Right lobe of liver (tissue), 6 donors: Measurements from ENCODE around the gene ZFAND2B. TPM values are rescaled to one million over a fixed set of nuclear protein-coding genes. Genes with fewer than 3 reads are reported as not detected.
A peak's percentile ranks its signal among the peaks of the same experiment; 100 is the strongest.

ENCODE experiments used
- ATAC-seq, 4 donors: fragments of 200-7000 bp; cut with Tn5 transposase; one replicate each; pipeline ENCODE4 v1.9.1; 2020; ENCODE audit warnings: mild to moderate bottlenecking in 4 of 4, moderate library complexity in 4 of 4
- DNase-seq, 3 donors: peaks; one replicate each; pipeline ENCODE4 v3.0.0-alpha.2; 2020
- H3K27ac ChIP-seq, 3 donors: fragments of 200-600 bp; one replicate each; pipeline ENCODE4 v1.8.0; 2022
- H3K27me3 ChIP-seq, 2 donors: fragments of 200-600 bp; one replicate each; pipeline ENCODE4 v1.8.0; 2022
- H3K36me3 ChIP-seq, 4 donors: fragments of 200-600 bp; sonication (generic) in 1 of 4; one replicate each; pipeline versions ENCODE4 v1.5.1 to v1.8.0; 2017 to 2022; ENCODE audit warnings: control low read depth in 1 of 4
- H3K4me1 ChIP-seq, 4 donors: fragments of 200-600 bp; sonication (generic) in 1 of 4; one replicate each; pipeline versions ENCODE4 v1.5.1 to v1.8.0; 2017 to 2022; ENCODE audit warnings: control low read depth in 1 of 4
- H3K4me3 ChIP-seq, 3 donors: fragments of 200-600 bp; one replicate each; pipeline ENCODE4 v1.8.0; 2022
- H3K9me3 ChIP-seq, 4 donors: fragments of 200-600 bp; sonication (generic) in 1 of 4; one replicate each; pipeline versions ENCODE4 v1.5.1 to v1.8.0; 2017 to 2022; ENCODE audit warnings: control low read depth in 1 of 4
- CTCF ChIP-seq, 4 donors: fragments of 200-600 bp in 3 of 4; fragments of 450-650 bp in 1 of 4; IDR thresholded peaks; one replicate each; pipeline versions ENCODE4 v1.5.1 to v1.8.0; 2016 to 2022; ENCODE audit warnings: antibody characterized with exemption in 4 of 4, mild to moderate bottlenecking in 2 of 4
- POLR2A ChIP-seq: fragments of 450-650 bp; IDR thresholded peaks from one replicate; pipeline ENCODE4 v1.6.1; 2017; ENCODE audit warnings: antibody characterized with exemption, mild to moderate bottlenecking
- WGBS: methylation state at CpG from one replicate; pipeline ENCODE4 v1.1.6; 2018; ENCODE audit warnings: low coverage, low lambda C conversion rate; ENCODE audit not compliant: insufficient coverage; ENCODE audit errors: missing lambda C conversion rate; 5-methylcytosine and 5-hydroxymethylcytosine counted together
- intact Hi-C, 2 donors: fragments of 100-400 bp; cut with DNase I; formaldehyde crosslinking; loops; one replicate each; pipeline versions ENCODE4 v1.11.2 to v1.14.1; 2022
- total RNA-seq, 6 experiments: library from RNA; depleted of rRNA in 2 of 6; stranded (reverse); fragments of >200 nt in 2 of 6; fragmentation: NEBNext Ultra II Directional in 3 of 6; extraction: Animal tissue kit (Norgen Biotek cat#: 25700) in 3 of 6; gene quantifications; one replicate each; pipeline versions ENCODE4 v1.1.0 to v1.2.4, GENCODE V29; 2016 to 2023
- donor health status: DM: no; HTN: yes; CAD: no.
- donor health status: DM: no; HTN: no; CAD: no.
- donor health status: DM: no; HTN: no; CAD: no.
- donor health status: DM: no; HTN: yes; CAD: no.
- donor health status: DM: no; HTN: yes; CAD: no.

Gene ZFAND2B
- total RNA-seq, 6 experiments from 2014 or later: 20.7 to 32.3 (median 28.8) TPM

GRCh38 chr2:219183151-219183772 is 23.3 kb upstream of the ZFAND2B start:
- H3K27me3 ChIP-seq: no peaks in the 10 kb centered on the region
- no peak for DNase-seq
- H3K36me3 ChIP-seq: peaks cover 0 to 55% (median 19%) of the 10 kb centered on the region in 4 donors
- TF ChIP-seq CTCF (IDR thresholded peaks at IDR 0.05): no peak
- TF ChIP-seq POLR2A: no peak
- WGBS: 88% methylated on average over 3 of the region's 6 CpGs
- H3K4me3 ChIP-seq: no peak overlapping the region
- H3K27ac ChIP-seq: no peak overlapping the region
- ATAC-seq: no peak
- intact Hi-C loops: no loop called here
- H3K9me3 ChIP-seq: no peaks in the 10 kb centered on the region
- peaks cover 0 to 12% (median 4%) of the 10 kb centered on the region in 4 donors for H3K4me1 ChIP-seq

- intact Hi-C loops: no loop called here
- H3K4me1 ChIP-seq: peaks cover 0 to 7% (median 1%) of the 10 kb centered on the region in 4 donors
- no peaks in the 10 kb centered on the region for H3K9me3 ChIP-seq
- no peak overlapping the region for H3K4me3 ChIP-seq
- H3K27ac ChIP-seq: no peak overlapping the region
- no peak for ATAC-seq
- DNase-seq: no peak
- H3K36me3 ChIP-seq: peaks cover 0 to 55% (median 19%) of the 10 kb centered on the region in 4 donors
- 100% methylated on average over 2 of the region's 2 CpGs for WGBS
- H3K27me3 ChIP-seq: no peaks in the 10 kb centered on the region
- no peak for TF ChIP-seq CTCF (IDR thresholded peaks at IDR 0.05)
- no peak for TF ChIP-seq POLR2A
Measured at GRCh38 chr2:219184121-219184520, 22.5 kb upstream of the ZFAND2B start.

- no peak overlapping the region for H3K27ac ChIP-seq
- 87% methylated on average over 5 of the region's 7 CpGs for WGBS
- peaks cover 0 to 31% (median 10%) of the 10 kb centered on the region in 4 donors for H3K36me3 ChIP-seq
- no peaks in the 10 kb centered on the region for H3K27me3 ChIP-seq
- DNase-seq (no peak), ATAC-seq (no peak)
- H3K4me1 ChIP-seq: no peaks in the 10 kb centered on the region
- TF ChIP-seq POLR2A: no peak
- intact Hi-C loops: no loop called here
- H3K4me3 ChIP-seq: no peak overlapping the region
- no peaks in the 10 kb centered on the region for H3K9me3 ChIP-seq
Measured at GRCh38 chr2:219186754-219187456, 19.7 kb upstream of the ZFAND2B start.

- no peaks in the 10 kb centered on the region for H3K4me1 ChIP-seq
- no peaks in the 10 kb centered on the region for H3K9me3 ChIP-seq
- ATAC-seq (no peak), DNase-seq (no peak)
- TF ChIP-seq POLR2A: no peak
- no peak for TF ChIP-seq CTCF (IDR thresholded peaks at IDR 0.05)
- H3K27ac ChIP-seq: no peak overlapping the region
- H3K4me3 ChIP-seq: no peak overlapping the region
- intact Hi-C loops: no loop called here
- no peaks in the 10 kb centered on the region for H3K36me3 ChIP-seq
- 89% methylated on average over 1 of the region's 1 CpG for WGBS
- no peaks in the 10 kb centered on the region for H3K27me3 ChIP-seq
Measured at GRCh38 chr2:219197388-219197787, 9.2 kb upstream of the ZFAND2B start.

GRCh38 chr2:219198974-219199373 is 7.6 kb upstream of the ZFAND2B start:
- DNase-seq (peak in 1 of 3 donors; percentile 17), ATAC-seq (no peak)
- Histone ChIP-seq H3K27ac (no peak overlapping the region), H3K4me1 (no peaks in the 10 kb centered on the region), H3K4me3 (no peak overlapping the region), H3K9me3 (no peaks in the 10 kb centered on the region), H3K27me3 (no peaks in the 10 kb centered on the region), H3K36me3 (no peaks in the 10 kb centered on the region)
- intact Hi-C loops: no loop called here
- TF ChIP-seq CTCF (IDR thresholded peaks at IDR 0.05) (no peak), POLR2A (no peak)
- WGBS: 82% methylated on average over 4 of the region's 5 CpGs
